HEK293 (cell line): ENCODE measurements around the gene RELCH.

ENCODE experiments used
- CTCF ChIP-seq: fragments of 450-650 bp; formaldehyde crosslinking; IDR thresholded peaks from 2 replicates; pipeline ENCODE4 v1.5.1; 2016; ENCODE audit warnings: missing biosample characterization, missing genetic modification characterization
- PATZ1 ChIP-seq: fragments of 450-650 bp; formaldehyde crosslinking; IDR thresholded peaks from 2 replicates; pipeline ENCODE4 v1.5.1; 2016; ENCODE audit warnings: missing biosample characterization, missing genetic modification characterization
- RBAK ChIP-seq: fragments of 450-650 bp; formaldehyde crosslinking; IDR thresholded peaks from 2 replicates; pipeline ENCODE4 v1.5.1; 2016; ENCODE audit warnings: missing biosample characterization, missing genetic modification characterization
- ZBTB10 ChIP-seq: fragments of 450-650 bp; formaldehyde crosslinking; IDR thresholded peaks from 2 replicates; pipeline ENCODE4 v1.5.1; 2016; ENCODE audit warnings: missing biosample characterization, missing genetic modification characterization
- ZBTB7A ChIP-seq: fragments of 450-650 bp; formaldehyde crosslinking; IDR thresholded peaks from 2 replicates; pipeline ENCODE4 v1.5.1; 2016; ENCODE audit warnings: low read depth, missing biosample characterization, missing genetic modification characterization
- ZSCAN18 ChIP-seq: fragments of 450-650 bp; formaldehyde crosslinking; IDR thresholded peaks from 2 replicates; pipeline ENCODE4 v1.5.1; 2016; ENCODE audit warnings: missing biosample characterization, missing genetic modification characterization
- ZSCAN30 ChIP-seq: fragments of 450-650 bp; IDR thresholded peaks from 2 replicates; pipeline ENCODE4 v1.5.1; 2018; ENCODE audit warnings: missing biosample characterization, mild to moderate bottlenecking, missing genetic modification characterization, moderate library complexity

GRCh38 chr18:62341473-62341872 lies 154.4 kb downstream of the RELCH start:
- TF ChIP-seq ZBTB7A (tag by site-specific recombination) (no peak), CTCF (tag by site-specific recombination) (no peak), RBAK (tag by site-specific recombination) (no peak), PATZ1 (tag by site-specific recombination) (no peak), ZSCAN18 (no peak), ZBTB10 (tag by site-specific recombination) (no peak), ZSCAN30 (tag by site-specific recombination) (no peak)
